Measurements from ENCODE around the gene GNG12. TPM values are rescaled to one million over a fixed set of nuclear protein-coding genes. Genes with fewer than 3 reads are reported as not detected.

Gene GNG12
- total RNA-seq, 1 experiment from 2014 or later = 23.7 TPM

DNA sequence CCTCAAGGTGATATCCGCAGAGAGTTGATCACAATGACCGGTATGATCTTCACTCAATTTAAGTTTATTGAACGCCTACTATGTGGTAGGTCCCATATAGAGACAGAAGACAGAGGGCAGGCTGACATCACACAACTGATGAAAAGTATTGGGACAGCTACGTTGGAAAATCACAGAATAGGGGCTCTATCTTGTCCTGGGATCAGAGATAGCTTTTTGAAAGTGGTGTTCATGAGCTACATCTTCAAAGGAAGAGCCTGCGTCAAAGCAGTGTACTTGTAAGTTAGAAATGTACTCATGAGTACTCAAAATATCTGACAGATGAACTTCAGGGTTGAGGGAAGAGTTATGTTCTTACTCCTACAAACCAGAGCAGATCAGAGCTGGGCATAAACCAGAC, 93.9 kb downstream of the GNG12 start (continued):
- TF ChIP-seq CREM (CRISPR knock-in tag; IDR thresholded peaks at IDR 0.05) = no peak

DNA sequence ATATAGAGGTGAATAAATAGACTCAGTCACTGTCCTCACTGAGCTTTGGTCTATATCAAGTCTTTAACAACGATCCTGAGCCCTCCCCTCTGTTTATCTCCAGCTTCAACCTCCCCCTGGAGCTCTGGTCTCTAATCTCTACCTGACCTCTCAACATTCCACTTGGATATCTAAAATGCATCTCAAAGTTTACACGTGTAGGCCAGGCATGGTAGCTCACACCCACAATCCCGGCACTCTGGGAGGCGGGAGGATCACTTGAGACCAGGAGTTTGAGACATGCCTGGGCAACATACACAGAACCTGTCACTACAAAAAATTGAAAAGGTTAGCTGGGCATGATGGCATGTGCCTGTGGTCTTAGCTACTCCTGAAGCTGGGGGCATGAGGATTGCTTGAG, 94.9 kb downstream of the GNG12 start:
- Mint-ChIP-seq H3K36me3 (no peaks in the 10 kb centered on the region), H3K4me1 (peaks cover 34% of the 10 kb centered on the region), H3K27ac (no peak overlapping the region), H3K27me3 (ENCODE audit: low read depth) (no peaks in the 10 kb centered on the region), H3K4me3 (no peak overlapping the region), H3K9me3 (no peaks in the 10 kb centered on the region)
- ATAC-seq = no peak
- CTCF ChIA-PET = interaction anchor here (1.2 to 1.6 kb wide), 3 partner anchors 22 to 177 kb away, joined by 3 to 7 read pairs (median 3); no protein-coding TSS in a partner anchor
- no peak for DNase-seq (ENCODE audit: low spot score)
- POLR2A ChIA-PET = no interaction called here
- TF ChIP-seq FOXJ3 (CRISPR knock-in tag; IDR thresholded peaks at IDR 0.05; ENCODE audit: borderline replicate concordance) (no peak), ZNF121 (CRISPR knock-in tag; IDR thresholded peaks at IDR 0.05) (no peak), MXD4 (CRISPR knock-in tag; IDR thresholded peaks at IDR 0.05; ENCODE audit: borderline replicate concordance) (no peak), ZNF317 (CRISPR knock-in tag; IDR thresholded peaks at IDR 0.05; ENCODE audit: borderline replicate concordance, low read depth) (no peak), NR2C2 (CRISPR knock-in tag; IDR thresholded peaks at IDR 0.05) (no peak)
- TF ChIP-seq, protein P1, sequence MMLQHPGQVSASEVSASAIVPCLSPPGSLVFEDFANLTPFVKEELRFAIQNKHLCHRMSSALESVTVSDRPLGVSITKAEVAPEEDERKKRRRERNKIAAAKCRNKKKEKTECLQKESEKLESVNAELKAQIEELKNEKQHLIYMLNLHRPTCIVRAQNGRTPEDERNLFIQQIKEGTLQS (CRISPR knock-in tag; conservative IDR thresholded peaks at IDR 0.05) = no peak
- TF ChIP-seq, protein P2, sequence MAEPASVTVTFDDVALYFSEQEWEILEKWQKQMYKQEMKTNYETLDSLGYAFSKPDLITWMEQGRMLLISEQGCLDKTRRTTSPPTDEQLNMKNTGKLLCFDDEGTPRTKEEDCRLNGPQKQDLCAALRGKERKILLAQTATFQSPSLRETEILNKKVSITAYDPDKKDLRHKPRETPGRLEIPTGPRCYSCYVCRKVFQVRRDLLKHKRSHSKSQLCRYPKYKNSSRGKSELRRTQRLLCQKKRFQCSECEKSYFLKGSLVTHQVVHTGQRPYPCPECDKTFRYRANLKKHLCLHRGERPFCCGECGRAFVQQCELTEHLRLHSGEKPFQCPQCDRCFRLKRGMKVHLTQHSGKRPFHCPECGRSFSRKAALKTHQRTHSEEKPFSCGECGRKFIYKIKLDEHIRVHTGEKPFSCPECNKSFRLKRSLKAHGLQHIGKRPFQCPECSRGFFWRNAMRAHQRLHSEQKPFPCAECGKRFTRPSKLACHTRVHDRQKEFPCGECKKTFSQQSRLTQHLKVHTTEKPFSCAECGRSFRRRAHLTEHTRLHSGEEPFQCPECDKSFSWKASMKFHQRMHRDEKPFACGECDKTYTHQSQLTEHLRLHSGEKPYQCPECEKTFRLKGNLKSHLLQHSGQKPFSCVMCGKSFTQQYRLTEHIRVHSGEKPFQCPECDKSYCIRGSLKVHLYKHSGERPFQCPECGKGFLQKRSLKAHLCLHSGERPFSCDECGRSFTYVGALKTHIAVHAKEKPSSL (CRISPR knock-in tag; conservative IDR thresholded peaks at IDR 0.05) = no peak
- TF ChIP-seq, protein P3, sequence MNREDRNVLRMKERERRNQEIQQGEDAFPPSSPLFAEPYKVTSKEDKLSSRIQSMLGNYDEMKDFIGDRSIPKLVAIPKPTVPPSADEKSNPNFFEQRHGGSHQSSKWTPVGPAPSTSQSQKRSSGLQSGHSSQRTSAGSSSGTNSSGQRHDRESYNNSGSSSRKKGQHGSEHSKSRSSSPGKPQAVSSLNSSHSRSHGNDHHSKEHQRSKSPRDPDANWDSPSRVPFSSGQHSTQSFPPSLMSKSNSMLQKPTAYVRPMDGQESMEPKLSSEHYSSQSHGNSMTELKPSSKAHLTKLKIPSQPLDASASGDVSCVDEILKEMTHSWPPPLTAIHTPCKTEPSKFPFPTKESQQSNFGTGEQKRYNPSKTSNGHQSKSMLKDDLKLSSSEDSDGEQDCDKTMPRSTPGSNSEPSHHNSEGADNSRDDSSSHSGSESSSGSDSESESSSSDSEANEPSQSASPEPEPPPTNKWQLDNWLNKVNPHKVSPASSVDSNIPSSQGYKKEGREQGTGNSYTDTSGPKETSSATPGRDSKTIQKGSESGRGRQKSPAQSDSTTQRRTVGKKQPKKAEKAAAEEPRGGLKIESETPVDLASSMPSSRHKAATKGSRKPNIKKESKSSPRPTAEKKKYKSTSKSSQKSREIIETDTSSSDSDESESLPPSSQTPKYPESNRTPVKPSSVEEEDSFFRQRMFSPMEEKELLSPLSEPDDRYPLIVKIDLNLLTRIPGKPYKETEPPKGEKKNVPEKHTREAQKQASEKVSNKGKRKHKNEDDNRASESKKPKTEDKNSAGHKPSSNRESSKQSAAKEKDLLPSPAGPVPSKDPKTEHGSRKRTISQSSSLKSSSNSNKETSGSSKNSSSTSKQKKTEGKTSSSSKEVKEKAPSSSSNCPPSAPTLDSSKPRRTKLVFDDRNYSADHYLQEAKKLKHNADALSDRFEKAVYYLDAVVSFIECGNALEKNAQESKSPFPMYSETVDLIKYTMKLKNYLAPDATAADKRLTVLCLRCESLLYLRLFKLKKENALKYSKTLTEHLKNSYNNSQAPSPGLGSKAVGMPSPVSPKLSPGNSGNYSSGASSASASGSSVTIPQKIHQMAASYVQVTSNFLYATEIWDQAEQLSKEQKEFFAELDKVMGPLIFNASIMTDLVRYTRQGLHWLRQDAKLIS (CRISPR knock-in tag; IDR thresholded peaks at IDR 0.05; ENCODE audit: borderline replicate concordance) = no peak
- TF ChIP-seq, protein P4, sequence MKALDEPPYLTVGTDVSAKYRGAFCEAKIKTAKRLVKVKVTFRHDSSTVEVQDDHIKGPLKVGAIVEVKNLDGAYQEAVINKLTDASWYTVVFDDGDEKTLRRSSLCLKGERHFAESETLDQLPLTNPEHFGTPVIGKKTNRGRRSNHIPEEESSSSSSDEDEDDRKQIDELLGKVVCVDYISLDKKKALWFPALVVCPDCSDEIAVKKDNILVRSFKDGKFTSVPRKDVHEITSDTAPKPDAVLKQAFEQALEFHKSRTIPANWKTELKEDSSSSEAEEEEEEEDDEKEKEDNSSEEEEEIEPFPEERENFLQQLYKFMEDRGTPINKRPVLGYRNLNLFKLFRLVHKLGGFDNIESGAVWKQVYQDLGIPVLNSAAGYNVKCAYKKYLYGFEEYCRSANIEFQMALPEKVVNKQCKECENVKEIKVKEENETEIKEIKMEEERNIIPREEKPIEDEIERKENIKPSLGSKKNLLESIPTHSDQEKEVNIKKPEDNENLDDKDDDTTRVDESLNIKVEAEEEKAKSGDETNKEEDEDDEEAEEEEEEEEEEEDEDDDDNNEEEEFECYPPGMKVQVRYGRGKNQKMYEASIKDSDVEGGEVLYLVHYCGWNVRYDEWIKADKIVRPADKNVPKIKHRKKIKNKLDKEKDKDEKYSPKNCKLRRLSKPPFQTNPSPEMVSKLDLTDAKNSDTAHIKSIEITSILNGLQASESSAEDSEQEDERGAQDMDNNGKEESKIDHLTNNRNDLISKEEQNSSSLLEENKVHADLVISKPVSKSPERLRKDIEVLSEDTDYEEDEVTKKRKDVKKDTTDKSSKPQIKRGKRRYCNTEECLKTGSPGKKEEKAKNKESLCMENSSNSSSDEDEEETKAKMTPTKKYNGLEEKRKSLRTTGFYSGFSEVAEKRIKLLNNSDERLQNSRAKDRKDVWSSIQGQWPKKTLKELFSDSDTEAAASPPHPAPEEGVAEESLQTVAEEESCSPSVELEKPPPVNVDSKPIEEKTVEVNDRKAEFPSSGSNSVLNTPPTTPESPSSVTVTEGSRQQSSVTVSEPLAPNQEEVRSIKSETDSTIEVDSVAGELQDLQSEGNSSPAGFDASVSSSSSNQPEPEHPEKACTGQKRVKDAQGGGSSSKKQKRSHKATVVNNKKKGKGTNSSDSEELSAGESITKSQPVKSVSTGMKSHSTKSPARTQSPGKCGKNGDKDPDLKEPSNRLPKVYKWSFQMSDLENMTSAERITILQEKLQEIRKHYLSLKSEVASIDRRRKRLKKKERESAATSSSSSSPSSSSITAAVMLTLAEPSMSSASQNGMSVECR (CRISPR knock-in tag; IDR thresholded peaks at IDR 0.05; ENCODE audit: borderline replicate concordance) = no peak
- TF ChIP-seq, protein P5, sequence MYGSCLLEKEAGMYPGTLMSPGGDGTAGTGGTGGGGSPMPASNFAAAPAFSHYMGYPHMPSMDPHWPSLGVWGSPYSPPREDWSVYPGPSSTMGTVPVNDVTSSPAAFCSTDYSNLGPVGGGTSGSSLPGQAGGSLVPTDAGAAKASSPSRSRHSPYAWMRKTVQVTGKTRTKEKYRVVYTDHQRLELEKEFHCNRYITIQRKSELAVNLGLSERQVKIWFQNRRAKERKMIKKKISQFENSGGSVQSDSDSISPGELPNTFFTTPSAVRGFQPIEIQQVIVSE (CRISPR knock-in tag; IDR thresholded peaks at IDR 0.05; ENCODE audit: borderline replicate concordance) = no peak
- TF ChIP-seq, protein P6, sequence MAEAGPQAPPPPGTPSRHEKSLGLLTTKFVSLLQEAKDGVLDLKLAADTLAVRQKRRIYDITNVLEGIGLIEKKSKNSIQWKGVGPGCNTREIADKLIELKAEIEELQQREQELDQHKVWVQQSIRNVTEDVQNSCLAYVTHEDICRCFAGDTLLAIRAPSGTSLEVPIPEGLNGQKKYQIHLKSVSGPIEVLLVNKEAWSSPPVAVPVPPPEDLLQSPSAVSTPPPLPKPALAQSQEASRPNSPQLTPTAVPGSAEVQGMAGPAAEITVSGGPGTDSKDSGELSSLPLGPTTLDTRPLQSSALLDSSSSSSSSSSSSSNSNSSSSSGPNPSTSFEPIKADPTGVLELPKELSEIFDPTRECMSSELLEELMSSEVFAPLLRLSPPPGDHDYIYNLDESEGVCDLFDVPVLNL (CRISPR knock-in tag; IDR thresholded peaks at IDR 0.05; ENCODE audit: borderline replicate concordance, low read depth) = no peak
- TF ChIP-seq, protein P7, sequence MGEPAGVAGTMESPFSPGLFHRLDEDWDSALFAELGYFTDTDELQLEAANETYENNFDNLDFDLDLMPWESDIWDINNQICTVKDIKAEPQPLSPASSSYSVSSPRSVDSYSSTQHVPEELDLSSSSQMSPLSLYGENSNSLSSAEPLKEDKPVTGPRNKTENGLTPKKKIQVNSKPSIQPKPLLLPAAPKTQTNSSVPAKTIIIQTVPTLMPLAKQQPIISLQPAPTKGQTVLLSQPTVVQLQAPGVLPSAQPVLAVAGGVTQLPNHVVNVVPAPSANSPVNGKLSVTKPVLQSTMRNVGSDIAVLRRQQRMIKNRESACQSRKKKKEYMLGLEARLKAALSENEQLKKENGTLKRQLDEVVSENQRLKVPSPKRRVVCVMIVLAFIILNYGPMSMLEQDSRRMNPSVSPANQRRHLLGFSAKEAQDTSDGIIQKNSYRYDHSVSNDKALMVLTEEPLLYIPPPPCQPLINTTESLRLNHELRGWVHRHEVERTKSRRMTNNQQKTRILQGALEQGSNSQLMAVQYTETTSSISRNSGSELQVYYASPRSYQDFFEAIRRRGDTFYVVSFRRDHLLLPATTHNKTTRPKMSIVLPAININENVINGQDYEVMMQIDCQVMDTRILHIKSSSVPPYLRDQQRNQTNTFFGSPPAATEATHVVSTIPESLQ (CRISPR knock-in tag; IDR thresholded peaks at IDR 0.05) = no peak
